K562 (cell line): Measurements from ENCODE around the gene GPR108. TPM values are rescaled to one million over a fixed set of nuclear protein-coding genes. Genes with fewer than 3 reads are reported as not detected.

Experiments used
- BRD4 ChIP-seq: fragments of 200-600 bp; sonication (generic); IDR thresholded peaks from 2 replicates; pipeline ENCODE4 v1.6.1; 2017; ENCODE audit warnings: inconsistent platforms
- DACH1 ChIP-seq: fragments of 450-650 bp; IDR thresholded peaks from 2 replicates; pipeline ENCODE4 v1.6.1; 2018; ENCODE audit not compliant: partially characterized antibody
- HDAC2 ChIP-seq: fragments of 450-650 bp; IDR thresholded peaks from 2 replicates; pipeline ENCODE4 v1.6.1; 2016; ENCODE audit warnings: mild to moderate bottlenecking
- HDAC3 ChIP-seq: fragments of 450-650 bp; IDR thresholded peaks from 2 replicates; pipeline ENCODE4 v1.6.1; 2018; ENCODE audit warnings: borderline replicate concordance, mild to moderate bottlenecking, moderate library complexity; ENCODE audit not compliant: partially characterized antibody
- HMGN3 ChIP-seq: IDR thresholded peaks from 2 replicates; pipeline ENCODE4 v1.6.1; 2011; ENCODE audit warnings: borderline replicate concordance, low read depth, mild to moderate bottlenecking, mixed read lengths, low read length; ENCODE audit not compliant: insufficient read length; ENCODE audit errors: extremely low read depth
- MYC ChIP-seq, 2 experiments: fragments of 250-450 bp in 1 of 2; sonication (Bioruptor Pico) in 1 of 2; IDR thresholded peaks; 2 replicates each; pipeline versions ENCODE4 v1.5.1 to v1.6.1; 2012 to 2021; ENCODE audit warnings: low read depth in 2 of 2, borderline replicate concordance in 1 of 2, improper control_type of control experiment in 1 of 2, low read length in 1 of 2, mild to moderate bottlenecking in 1 of 2, moderate library complexity in 1 of 2
- NFE2 ChIP-seq: IDR thresholded peaks from 2 replicates; pipeline ENCODE4 v1.6.1; 2014; ENCODE audit warnings: antibody characterized with exemption, low read depth
- NR1H2 ChIP-seq: sonication (generic); formaldehyde crosslinking; IDR thresholded peaks from 2 replicates; pipeline ENCODE4 v1.4.0; 2020; ENCODE audit warnings: mild to moderate bottlenecking, missing genetic modification reagents
- NR2C2 ChIP-seq, 2 experiments: fragments of 200-800 bp in 1 of 2; sonication (Bioruptor generic) in 1 of 2; sonication (generic) in 1 of 2; formaldehyde crosslinking in 1 of 2; IDR thresholded peaks; 2 replicates each; pipeline versions ENCODE4 v1.6.1 to v1.8.0; 2016 to 2022; ENCODE audit warnings: mild to moderate bottlenecking in 1 of 2, missing compliant biosample characterization in 1 of 2, missing genetic modification characterization in 1 of 2, missing genetic modification reagents in 1 of 2
- PCBP2 ChIP-seq: fragments of 200-400 bp; formaldehyde crosslinking; IDR thresholded peaks from 2 replicates; pipeline ENCODE4 v1.6.1; 2018; ENCODE audit warnings: low read length, low read depth, mild to moderate bottlenecking, moderate library complexity; ENCODE audit not compliant: poor library complexity, severe bottlenecking
- POLR2AphosphoS2 ChIP-seq: IDR thresholded peaks from 2 replicates; pipeline ENCODE4 v1.6.1; 2012; ENCODE audit warnings: low read length, improper control_type of control experiment
- PTBP1 ChIP-seq: fragments of 200-400 bp; formaldehyde crosslinking; IDR thresholded peaks from 2 replicates; pipeline ENCODE4 v1.6.1; 2017; ENCODE audit warnings: low read depth, low read length
- RAD21 ChIP-seq, 2 experiments: fragments of 250-450 bp in 1 of 2; fragments of 450-650 bp in 1 of 2; sonication (Bioruptor Pico) in 1 of 2; formaldehyde crosslinking in 1 of 2; IDR thresholded peaks in 1 of 2; conservative IDR thresholded peaks in 1 of 2; 2 replicates each; pipeline versions ENCODE4 v1.4.0 to v1.8.0; 2020 to 2022; ENCODE audit warnings: mild to moderate bottlenecking in 2 of 2, moderate library complexity in 1 of 2
- RFX7 ChIP-seq: fragments of 250-450 bp; sonication (Bioruptor Pico); IDR thresholded peaks from 2 replicates; pipeline ENCODE4 v1.5.1; 2021; ENCODE audit warnings: mild to moderate bottlenecking
- ZBTB17 ChIP-seq: fragments of 450-650 bp; formaldehyde crosslinking; IDR thresholded peaks from 2 replicates; pipeline ENCODE4 v1.4.0; 2020; ENCODE audit warnings: mild to moderate bottlenecking
- ZNF224 ChIP-seq: sonication (generic); formaldehyde crosslinking; IDR thresholded peaks from 2 replicates; pipeline ENCODE4 v1.8.0; 2022; ENCODE audit warnings: mild to moderate bottlenecking, missing genetic modification reagents
- ZNF445 ChIP-seq: fragments of 250-450 bp; sonication (Bioruptor Pico); IDR thresholded peaks from 2 replicates; pipeline ENCODE4 v1.4.0; 2020; ENCODE audit warnings: low read depth, mild to moderate bottlenecking, moderate library complexity
- ZNF699 ChIP-seq: fragments of 250-450 bp; sonication (Bioruptor Pico); IDR thresholded peaks from 2 replicates; pipeline ENCODE4 v1.8.0; 2021; ENCODE audit warnings: mild to moderate bottlenecking, moderate library complexity; ENCODE audit not compliant: insufficient replicate concordance
- polyA plus RNA-seq, 8 experiments: library from polyadenylated mRNA; depleted of rRNA in 4 of 8; stranded (reverse) in 5 of 8; unstranded in 3 of 8; fragments of >200 nt; fragmentation: Nextera tagmentation in 2 of 8; fragmentation: Illumina TruSeq in 1 of 8; extraction: Ambion mirVana in 2 of 8; extraction: Trizol in 1 of 8; gene quantifications; 2 replicates each; pipeline versions ENCODE4 v1.2.1 to v1.2.3, GENCODE V29; 2011 to 2014; ENCODE audit warnings: inconsistent platforms in 1 of 8, missing spikeins in 1 of 8
- total RNA-seq, 7 experiments: library from RNA; depleted of rRNA in 6 of 7; stranded (reverse); fragments of >200 nt in 6 of 7; fragmentation: Illumina TruSeq in 2 of 7; extraction: Trizol in 2 of 7; gene quantifications; 2 replicates each; pipeline versions ENCODE4 v1.2.1 to v1.2.3, GENCODE V29; 2011 to 2021; ENCODE audit warnings: low replicate concordance in 1 of 7
- TF ChIP-seq, protein P1 (sequence below): sonication (generic); formaldehyde crosslinking; IDR thresholded peaks from 2 replicates; pipeline ENCODE4 v1.8.1; 2023; ENCODE audit warnings: mild to moderate bottlenecking, missing genetic modification reagents, moderate library complexity
- TF ChIP-seq, protein P2 (sequence below): fragments of 250-450 bp; sonication (Bioruptor Pico); IDR thresholded peaks from 2 replicates; pipeline ENCODE4 v1.4.0; 2020; ENCODE audit warnings: mild to moderate bottlenecking, moderate library complexity
- TF ChIP-seq, protein P3 (sequence below): fragments of 450-650 bp; formaldehyde crosslinking; IDR thresholded peaks from 2 replicates; pipeline ENCODE4 v1.4.0; 2022; ENCODE audit warnings: missing genetic modification characterization
- TF ChIP-seq, protein P4 (sequence below): fragments of 450-650 bp; IDR thresholded peaks from 2 replicates; pipeline ENCODE4 v1.6.1; 2016; ENCODE audit warnings: missing biosample characterization, missing genetic modification characterization

The GPR108 gene
- total and polyA plus RNA-seq, 9 of the 15 experiments (the other 6 are each of a cell fraction or from before 2014, with no cell fraction given) = 2.4 to 33.2 (median 24.4) TPM

DNA sequence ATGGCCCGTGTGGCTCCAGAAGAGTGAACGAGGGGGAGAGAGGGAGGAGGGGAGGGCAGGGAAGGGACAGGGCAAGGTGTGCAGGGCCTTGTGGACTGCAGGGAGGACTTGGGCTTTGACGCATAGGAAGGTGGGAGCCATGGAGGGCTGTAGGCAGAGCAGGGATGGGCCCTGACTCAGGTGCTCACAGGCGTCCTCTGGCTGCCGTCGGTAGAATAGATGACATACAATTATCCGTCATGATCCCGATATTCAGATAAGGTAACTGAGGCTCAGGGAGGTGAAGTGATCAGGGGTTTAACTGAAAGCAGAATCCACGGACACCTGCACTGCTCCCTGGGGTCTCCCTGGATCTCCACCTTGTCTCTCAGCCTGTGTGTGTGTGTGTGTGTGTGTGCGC is 20.3 kb downstream of the GPR108 start (continued):
- TF ChIP-seq, protein P1, sequence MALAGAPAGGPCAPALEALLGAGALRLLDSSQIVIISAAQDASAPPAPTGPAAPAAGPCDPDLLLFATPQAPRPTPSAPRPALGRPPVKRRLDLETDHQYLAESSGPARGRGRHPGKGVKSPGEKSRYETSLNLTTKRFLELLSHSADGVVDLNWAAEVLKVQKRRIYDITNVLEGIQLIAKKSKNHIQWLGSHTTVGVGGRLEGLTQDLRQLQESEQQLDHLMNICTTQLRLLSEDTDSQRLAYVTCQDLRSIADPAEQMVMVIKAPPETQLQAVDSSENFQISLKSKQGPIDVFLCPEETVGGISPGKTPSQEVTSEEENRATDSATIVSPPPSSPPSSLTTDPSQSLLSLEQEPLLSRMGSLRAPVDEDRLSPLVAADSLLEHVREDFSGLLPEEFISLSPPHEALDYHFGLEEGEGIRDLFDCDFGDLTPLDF (CRISPR knock-in tag) = no peak
- TF ChIP-seq ZNF445 (CRISPR knock-in tag) (no peak), HMGN3 (no peak), ZNF699 (no peak), BRD4 (no peak), PCBP2 (no peak), NFE2 (no peak), MYC (IDR thresholded peaks at IDR 0.05; ENCODE audit: low read depth, low read length) (no peak), MYC (CRISPR knock-in tag; IDR thresholded peaks at IDR 0.05; ENCODE audit: borderline replicate concordance, low read depth) (no peak), POLR2AphosphoS2 (no peak), HDAC3 (no peak), NR1H2 (0 out of 2 replicates have a peak, but pooled peaks have one; percentile 0), ZNF224 (CRISPR knock-in tag) (no peak), HDAC2 (peak; percentile 57; the same call in 1 of the 2 replicates), NR2C2 (CRISPR knock-in tag; IDR thresholded peaks at IDR 0.05) (no peak), NR2C2 (tag; IDR thresholded peaks at IDR 0.05) (no peak), RAD21 (CRISPR knock-in tag; conservative IDR thresholded peaks at IDR 0.05 in 1 of 2, IDR thresholded peaks at IDR 0.05 in 1 of 2) (peak in 1 of 2 experiments; percentile 37; a peak in 2 of 4 replicates), PTBP1 (peak; percentile 96), DACH1 (no peak), ZBTB17 (CRISPR knock-in tag) (no peak), RFX7 (CRISPR knock-in tag) (no peak)
- TF ChIP-seq, protein P2, sequence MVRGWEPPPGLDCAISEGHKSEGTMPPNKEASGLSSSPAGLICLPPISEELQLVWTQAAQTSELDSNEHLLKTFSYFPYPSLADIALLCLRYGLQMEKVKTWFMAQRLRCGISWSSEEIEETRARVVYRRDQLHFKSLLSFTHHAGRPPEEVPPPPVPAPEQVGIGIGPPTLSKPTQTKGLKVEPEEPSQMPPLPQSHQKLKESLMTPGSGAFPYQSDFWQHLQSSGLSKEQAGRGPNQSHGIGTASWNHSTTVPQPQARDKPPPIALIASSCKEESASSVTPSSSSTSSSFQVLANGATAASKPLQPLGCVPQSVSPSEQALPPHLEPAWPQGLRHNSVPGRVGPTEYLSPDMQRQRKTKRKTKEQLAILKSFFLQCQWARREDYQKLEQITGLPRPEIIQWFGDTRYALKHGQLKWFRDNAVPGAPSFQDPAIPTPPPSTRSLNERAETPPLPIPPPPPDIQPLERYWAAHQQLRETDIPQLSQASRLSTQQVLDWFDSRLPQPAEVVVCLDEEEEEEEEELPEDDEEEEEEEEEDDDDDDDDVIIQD (CRISPR knock-in tag) = no peak
- TF ChIP-seq, protein P3, sequence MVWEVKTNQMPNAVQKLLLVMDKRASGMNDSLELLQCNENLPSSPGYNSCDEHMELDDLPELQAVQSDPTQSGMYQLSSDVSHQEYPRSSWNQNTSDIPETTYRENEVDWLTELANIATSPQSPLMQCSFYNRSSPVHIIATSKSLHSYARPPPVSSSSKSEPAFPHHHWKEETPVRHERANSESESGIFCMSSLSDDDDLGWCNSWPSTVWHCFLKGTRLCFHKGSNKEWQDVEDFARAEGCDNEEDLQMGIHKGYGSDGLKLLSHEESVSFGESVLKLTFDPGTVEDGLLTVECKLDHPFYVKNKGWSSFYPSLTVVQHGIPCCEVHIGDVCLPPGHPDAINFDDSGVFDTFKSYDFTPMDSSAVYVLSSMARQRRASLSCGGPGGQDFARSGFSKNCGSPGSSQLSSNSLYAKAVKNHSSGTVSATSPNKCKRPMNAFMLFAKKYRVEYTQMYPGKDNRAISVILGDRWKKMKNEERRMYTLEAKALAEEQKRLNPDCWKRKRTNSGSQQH (CRISPR knock-in tag) = no peak
- TF ChIP-seq, protein P4, sequence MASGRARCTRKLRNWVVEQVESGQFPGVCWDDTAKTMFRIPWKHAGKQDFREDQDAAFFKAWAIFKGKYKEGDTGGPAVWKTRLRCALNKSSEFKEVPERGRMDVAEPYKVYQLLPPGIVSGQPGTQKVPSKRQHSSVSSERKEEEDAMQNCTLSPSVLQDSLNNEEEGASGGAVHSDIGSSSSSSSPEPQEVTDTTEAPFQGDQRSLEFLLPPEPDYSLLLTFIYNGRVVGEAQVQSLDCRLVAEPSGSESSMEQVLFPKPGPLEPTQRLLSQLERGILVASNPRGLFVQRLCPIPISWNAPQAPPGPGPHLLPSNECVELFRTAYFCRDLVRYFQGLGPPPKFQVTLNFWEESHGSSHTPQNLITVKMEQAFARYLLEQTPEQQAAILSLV = no peak
